LNCaP clone FGC (cell line): Measurements from ENCODE around the gene RHCE.

Source experiments
- DNase-seq: peaks from one replicate; pipeline ENCODE4 v3.0.0-alpha.2; 2011; ENCODE audit warnings: low read depth
- H3K4me3 ChIP-seq: 2 replicates; pipeline ENCODE4 v1.5.1; 2011; ENCODE audit warnings: mild to moderate bottlenecking, low read depth, low read length, control low read depth
- CTCF ChIP-seq: IDR thresholded peaks from 2 replicates; pipeline ENCODE4 v1.5.1; 2012; ENCODE audit warnings: mild to moderate bottlenecking; ENCODE audit not compliant: control insufficient read depth, insufficient read depth; ENCODE audit errors: extremely low read depth

The RHCE gene

GRCh38 chr1:25432749-25433388, 12.2 kb upstream of the RHCE start:
- no peak for DNase-seq
- TF ChIP-seq CTCF = no peak
- H3K4me3 ChIP-seq = no peak overlapping the region

GRCh38 chr1:25431955-25432719, 11.5 kb upstream of the RHCE start:
- H3K4me3 ChIP-seq = peak overlapping the region; percentile 64
- no peak for DNase-seq
- no peak for TF ChIP-seq CTCF

DNA sequence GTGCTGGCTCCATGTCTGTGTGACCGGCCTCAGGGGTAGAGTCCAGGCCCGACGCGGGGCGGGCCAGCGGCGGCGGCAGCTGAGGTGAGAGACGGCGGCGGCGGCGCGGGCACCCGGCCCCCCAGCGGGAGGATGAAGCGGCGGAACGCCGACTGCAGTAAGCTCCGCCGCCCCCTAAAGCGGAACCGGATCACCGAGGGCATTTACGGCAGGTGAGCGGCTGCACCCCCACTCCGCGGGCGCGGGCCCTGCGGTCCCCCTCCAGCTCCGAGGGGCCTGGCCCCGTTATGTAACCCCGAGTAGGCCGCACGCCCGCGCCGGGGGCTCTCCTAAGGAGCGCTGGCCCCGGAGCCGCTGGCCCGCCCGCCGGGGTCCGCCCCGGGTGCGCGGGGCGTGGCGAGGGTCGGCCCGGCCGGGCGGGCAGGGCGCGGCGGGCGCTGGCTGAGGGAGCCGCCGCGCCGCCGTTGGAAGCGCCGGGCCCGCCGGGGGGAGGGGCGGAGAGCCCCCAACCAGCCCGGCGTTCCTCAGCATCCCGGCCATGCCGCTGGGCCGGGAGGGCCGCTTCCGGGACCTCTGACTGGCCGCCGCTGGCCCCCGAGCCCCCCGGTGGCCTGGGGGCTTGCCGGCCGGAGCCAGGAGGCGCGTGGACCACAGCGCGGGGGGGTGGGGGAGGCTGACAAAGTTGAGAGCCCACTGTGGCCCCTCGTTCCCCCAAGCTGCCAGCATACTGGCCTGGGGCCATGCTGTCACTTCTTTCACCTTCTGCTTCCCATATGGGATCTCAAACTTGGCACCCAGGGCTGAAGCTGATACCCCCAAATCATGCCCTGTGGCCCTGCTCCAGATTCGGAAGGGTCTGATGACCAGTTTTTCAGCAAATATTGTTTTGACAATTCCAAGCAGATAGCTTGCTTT, 10.6 kb upstream of the RHCE start:
- TF ChIP-seq CTCF = no peak
- DNase-seq = no peak
- H3K4me3 ChIP-seq = peak overlapping the region; percentile 64

DNA sequence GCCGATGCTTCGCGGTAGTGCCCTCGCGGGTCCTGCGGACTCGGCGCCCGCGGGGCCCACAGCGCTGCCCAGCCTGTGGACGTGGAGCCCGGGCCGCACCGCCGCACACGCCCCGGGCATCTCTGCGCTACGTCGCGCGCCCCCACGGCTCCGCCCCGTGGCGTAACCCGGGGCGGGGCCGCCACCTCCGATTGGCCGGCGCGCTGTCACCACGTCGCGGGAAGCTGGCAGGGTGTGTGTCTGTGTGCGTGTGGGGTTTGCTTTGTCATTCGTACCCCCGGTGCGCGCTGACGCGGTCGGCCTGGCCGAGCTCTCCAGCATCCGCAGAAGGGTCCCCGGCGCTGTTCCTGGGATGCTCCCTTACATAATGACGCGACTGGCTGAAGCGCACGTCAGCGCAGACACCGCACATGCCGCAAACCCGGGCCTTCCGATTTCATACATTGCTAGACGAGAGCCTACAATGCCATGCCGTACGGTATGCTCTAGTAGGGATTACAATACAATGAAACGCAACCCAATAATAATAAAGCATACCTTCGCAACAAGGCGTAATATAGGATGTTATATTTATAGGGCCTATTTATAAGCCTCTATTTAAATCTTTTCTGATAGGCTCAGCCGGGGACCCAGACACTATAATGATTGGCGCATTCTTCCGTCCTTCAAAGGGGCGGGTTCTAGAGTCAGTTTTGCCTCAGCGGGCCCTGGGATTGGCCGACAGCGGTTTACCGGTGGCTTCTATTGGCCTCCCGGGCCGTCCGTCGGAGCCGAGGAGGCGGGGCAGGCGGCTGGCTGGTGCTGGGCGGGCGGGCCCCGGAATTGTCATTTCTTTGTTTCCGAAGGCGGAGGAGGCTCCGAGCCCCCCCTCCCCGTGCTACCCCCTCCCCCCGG, 9.7 kb upstream of the RHCE start, which contains the start of gene MACO1:
MACO1 (plus strand) TSS at position 825 of the 894 bp plus-strand sequence. CDS start 202 bp downstream, outside the sequence.
- peak within 1 kb of the TSS; percentile 64 for H3K4me3 ChIP-seq
- no peak for TF ChIP-seq CTCF
- peak; percentile 67 for DNase-seq

GRCh38 chr1:25428475-25429166, 8.0 kb upstream of the RHCE start:
- no peak for DNase-seq
- H3K4me3 ChIP-seq = no peak overlapping the region
- no peak for TF ChIP-seq CTCF
